Measurements from ENCODE around the gene VAPB.

The VAPB gene

GRCh38 chr20:58466095-58466708 is 77.2 kb downstream of the VAPB start:
- no peak for DNase-seq

DNA sequence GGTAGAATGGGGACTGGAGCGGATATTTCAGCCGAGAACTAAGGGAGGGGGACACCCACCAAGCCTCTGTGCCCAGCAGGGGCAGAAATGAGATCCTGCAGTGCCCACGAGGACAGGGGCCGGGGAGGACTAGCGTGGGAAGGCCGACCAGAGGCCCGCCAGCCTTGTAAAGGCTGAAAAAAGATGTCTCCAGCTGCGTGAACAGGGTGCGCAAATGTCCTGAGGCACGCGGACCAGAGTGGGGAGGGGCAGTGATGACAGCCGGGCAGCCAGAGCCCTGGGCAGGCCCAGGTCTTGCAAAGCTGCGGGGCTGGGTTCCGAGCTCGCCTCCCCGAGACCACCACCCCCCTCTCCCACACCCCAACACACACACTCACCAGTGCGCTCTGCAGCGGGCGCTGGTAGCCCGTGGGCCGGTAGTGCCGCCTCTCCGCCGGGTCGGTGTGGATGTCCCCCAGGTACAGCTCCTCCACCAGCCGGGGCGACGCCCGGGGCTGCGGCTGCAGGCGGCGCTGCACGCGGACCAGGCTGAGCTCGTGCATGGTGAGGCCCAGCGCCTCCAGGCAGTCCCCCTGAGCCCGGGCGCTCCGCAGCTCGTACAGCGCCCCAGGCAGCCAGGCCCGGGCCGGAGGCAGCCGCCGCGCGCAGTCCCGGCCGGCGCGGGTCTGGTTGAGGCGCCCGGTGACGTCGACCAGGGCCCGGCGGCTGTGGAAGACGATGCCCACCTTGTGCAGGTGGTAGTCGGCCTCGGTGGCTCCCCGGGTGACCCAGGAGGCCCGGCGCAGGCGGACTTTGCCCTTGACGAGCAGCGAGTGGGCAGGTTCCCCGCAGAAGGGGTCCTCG is 77.9 kb downstream of the VAPB start:
- no peak for DNase-seq

DNA sequence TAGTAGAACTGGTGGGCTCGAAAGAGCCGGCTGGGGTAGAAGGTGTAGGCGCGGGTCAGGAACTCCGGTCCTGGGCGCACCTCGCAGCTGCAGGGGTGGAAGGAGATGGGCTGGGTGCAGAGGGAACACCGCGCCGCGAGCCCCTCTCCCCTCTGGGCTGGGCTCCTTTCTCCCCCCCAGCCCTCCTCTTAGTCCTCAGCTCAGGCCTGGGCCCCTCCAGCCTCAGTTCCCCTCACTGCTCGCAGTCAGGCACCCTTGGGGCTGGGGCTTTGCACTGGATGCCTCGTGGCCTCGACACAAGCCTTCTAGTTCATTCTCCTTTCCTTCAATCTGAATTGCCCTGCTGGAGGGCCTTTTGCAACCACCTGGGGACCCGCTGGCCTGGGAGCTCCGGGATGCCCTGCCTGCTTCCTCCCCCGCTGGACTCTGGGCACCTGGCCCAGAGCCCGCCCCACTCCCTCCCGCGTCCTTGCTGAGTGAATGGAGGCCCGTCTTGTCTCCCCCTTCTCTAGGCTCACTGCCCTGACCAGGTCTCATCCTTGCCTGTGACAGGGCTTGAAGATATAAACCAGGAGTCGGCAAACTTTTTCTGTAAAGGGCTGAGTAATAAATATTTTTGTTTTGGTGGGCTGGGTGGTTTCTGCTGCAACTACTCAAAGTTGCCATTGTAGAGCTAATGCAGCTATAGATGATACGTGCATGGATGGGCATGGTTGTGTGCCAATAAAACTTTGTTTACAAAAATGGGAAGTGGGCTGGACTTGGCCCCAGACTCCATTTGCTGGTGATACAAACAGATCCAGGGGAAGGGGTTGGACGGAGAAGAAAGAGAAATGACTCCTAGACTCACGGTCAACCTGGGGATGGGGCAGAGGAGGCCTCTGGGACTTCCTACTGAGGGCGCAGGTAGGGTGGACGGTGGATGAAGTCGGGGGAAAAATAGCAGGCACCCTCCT is 78.8 kb downstream of the VAPB start:
- DNase-seq = no peak

GRCh38 chr20:58469616-58470015 is 80.6 kb downstream of the VAPB start:
- no peak for DNase-seq

DNA sequence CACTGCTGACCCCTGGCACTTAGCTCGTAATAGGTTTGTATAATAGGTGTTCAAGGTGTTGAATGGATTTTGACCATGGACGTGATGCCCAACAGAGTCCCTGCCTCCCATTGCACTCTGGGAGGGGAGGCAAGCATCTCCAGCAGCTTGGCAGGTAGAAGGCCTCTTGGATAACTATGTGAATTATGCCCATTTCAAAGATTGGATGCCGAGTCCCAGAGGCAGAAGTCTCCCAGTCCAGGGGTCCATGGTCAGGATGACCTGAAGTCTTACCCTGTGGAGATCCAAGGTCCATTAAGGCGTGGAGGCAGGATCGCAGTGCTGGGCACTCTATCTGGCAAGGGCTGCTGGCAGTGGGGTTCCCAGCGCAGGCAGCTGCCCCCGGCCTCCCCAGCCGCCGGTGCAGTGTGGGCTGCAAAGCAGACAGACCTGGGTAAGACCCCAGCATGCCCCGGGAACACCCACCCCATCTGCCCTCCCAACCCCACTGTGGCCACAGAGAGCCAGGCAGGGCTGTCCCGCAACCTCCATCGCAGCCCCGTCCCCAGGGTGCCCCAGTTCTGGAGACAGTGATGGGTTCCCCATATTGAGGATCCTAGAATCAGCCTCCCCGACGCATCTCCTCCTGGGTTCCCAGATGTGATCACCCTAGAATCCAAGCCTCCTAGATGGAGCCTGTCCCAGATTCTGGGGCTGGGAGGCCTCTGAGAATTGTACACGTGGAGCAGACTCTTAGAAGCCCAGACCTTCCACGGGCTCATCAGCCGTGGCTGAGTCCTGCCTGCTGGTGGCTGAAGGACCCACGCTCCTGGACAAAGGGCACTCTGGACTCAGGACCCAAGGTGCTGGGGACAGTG is 81.5 kb downstream of the VAPB start:
- DNase-seq = no peak

DNA sequence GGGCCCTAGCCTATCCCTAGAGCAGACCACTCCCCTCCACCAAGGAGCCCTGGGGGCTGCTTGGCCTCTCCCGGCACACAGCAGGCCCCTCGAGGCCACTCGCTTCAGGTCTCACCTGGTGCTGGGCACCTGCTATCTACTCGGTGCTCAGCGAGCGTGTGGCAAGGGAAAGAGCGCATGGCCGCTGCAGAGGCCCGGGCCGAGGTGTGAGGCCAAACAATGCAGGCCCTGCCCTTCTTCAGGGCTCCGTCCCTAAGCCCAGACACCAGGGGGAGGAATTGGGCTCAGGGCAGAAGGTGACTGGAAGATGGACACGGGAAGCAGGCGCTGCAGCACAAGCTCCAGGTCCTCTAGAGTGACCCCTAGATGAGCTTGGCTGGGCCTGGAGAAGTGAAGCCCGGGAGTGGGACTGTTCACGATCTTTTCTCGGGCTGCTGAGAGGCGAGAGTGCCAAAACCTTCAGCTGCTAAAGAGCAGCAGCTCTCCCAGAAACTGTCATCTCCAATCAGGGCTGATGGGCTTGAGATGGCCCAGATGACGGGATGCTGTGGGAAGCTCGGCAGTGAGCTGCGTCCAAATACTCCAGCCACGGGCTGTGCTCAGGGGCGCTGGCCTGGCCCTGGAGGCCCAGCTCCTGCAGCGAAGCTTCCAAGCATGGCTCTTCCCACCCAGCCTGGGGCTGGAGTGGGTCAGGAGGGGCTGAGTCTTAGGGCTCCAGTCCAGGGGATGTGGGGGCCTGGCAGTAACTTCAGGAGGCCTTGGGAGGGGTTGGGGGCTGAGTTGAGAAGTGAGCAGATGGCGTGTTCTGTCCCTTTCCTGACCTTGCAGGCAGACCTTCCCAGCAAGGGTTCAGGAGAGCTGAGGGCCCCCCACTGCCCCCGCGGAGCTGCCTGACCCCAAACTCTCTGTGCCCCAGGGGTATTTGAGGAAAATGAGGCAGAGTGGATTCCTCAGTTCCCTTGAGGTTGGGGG is 82.5 kb downstream of the VAPB start:
- no peak for DNase-seq

- no peak for DNase-seq
These were observed 83.4 kb downstream of the VAPB start for GRCh38 chr20:58472273-58473018.

GRCh38 chr20:58473453-58474425 is 84.7 kb downstream of the VAPB start:
- DNase-seq = no peak

GRCh38 chr20:58475466-58475865 is 86.4 kb downstream of the VAPB start:
- DNase-seq = no peak

DNA sequence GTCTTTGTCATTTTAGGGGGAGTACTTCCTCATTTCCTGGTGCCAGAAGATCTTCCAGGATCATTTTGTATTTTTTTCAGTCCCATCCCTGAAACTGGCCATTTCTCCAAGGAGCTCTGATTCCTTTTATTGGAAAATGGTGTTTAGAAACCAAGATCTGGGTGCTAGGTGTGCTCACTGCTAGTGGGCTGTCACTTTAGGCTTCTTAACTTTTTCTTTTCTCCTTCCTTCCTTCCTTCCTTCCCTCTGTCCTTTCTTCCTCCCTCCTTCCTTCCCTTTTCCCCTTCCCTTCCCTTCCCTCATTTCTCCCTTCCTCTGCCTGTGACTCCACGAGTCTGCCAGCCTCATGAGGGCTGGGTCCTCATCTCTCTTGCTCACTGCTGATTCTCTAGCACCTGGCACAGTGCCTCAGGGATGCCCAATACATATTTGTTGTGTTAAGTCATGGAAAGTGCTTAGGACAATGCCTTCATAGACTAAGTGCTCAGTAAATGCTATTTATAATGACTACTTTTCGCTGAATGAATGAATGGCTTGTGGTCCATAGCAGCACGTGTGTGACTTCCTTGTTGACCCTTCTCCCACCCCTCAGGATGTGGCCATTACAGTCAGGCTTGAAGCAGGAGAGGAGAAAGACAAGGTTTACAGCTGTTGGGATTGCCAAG is 89.2 kb downstream of the VAPB start:
- no peak for DNase-seq

DNA sequence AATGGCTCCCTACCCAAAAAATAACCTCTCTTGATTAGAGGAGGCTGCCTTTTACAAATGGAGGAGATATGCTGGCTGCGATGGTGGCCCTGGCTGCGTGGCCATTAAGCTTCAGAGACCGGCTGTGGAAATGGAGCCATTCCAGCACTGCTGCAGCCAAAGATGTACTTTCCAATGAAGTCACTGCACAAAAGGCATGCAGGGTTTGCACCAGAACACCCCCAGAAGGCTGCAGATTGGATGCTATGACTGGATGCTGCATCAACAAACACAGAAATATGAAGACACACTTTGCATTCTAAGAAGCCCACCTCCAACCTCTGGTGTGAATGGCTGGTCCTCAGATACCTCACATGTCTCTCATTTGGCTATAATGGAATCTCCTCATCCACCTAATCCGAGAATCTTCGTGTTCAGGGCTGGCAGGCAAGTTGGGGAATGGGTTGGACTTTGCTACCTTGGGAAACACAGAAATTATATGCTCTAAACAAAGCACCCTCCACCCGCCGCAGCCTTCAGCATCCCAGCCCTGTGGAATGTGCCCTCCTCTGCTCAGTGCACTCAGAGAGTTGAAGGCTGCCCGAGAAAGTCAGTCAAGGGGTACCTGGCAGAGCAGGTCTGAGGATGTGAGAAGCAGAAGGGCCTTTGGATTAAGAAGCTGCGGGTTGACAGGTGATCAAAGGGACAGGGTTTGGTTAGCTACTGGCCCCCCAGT is 90.9 kb downstream of the VAPB start:
- no peak for DNase-seq

DNA sequence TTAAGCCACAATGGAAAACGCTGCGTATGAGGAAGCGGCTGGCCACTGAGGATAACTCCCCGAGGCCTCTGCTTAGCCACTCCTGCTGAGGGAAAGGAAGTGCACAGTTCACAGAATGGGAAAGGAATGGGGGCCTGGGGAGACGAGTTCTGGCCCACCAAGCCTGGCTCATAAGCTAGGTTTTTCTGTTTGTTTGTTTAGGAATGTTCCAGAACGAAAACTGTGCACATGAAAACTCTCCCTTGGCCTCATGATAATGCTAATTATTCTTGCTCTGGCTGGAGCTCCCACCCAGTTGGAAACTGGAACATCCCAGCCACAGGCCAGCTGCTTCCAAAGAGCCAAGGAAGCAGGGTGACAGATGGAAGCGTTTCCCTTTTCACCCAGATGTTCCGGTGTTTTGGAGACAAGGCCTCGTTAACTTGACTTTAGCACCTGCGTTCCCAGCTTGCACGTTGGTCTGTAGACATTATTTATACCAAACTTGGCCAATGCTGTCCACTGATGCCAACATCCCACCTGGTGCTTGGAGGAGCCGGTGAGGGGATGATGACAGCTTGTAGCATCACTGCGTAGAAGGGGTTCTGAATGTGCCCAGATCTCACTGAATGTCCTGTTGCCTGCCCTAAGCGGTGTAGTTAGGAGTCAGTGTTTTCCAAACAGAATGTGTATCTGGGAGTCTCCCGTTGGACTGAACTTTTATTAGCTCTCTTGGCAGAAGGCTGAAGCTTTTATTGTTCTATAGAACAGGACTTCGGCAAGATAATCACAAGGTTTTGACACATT is 91.7 kb downstream of the VAPB start:
- DNase-seq = no peak

DNA sequence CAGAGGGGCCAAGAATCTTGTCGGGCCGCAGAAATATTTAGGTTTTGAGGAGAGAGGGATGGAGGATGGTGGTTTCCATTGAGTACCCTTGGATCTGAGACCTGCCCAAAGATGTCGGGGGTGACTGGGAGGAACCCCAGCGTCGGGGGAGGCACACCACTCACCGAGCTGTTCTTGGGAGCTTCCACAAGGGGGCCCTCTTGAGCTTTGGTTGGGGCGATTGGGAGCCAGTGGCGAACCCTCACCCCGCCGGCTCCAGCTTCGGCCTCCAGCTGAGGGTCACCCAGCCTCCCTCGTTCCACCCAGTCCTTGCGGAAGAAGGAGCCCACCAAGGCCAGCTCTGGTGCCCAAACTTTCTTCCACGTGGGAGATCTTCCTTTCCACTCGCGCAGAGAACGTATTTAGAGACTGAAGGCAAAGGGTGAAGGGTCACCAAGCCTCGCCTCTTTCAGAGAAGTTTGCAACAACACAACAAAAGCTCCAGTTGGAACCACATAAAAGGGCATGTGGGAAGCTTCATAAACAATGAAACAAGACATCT is 92.5 kb downstream of the VAPB start:
- DNase-seq = peak; percentile 28

- no peak for DNase-seq
These were observed 93.4 kb downstream of the VAPB start for GRCh38 chr20:58482416-58482815.

DNA sequence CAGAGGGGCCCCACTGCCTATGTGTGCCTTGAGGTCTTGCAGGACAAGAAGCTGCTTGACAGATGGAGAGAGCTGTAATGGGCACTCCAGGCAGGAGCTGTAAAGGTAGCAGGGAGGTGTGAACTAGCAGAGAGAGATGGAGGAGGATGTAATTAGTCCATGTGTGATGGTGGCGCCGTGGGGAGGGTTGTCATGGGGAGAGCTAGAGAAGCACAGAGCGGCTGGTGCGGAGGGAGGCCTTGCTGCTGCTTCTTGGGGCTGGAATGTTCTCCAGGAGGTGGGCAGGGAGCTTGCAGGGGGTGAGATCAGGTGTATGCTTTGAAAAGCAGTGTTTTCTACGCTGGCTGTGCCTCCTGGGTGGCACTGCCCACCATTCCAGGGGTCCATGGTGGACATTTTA is 94.0 kb downstream of the VAPB start:
- DNase-seq = no peak

GRCh38 chr20:58483470-58483869 is 94.4 kb downstream of the VAPB start:
- DNase-seq = no peak

DNA sequence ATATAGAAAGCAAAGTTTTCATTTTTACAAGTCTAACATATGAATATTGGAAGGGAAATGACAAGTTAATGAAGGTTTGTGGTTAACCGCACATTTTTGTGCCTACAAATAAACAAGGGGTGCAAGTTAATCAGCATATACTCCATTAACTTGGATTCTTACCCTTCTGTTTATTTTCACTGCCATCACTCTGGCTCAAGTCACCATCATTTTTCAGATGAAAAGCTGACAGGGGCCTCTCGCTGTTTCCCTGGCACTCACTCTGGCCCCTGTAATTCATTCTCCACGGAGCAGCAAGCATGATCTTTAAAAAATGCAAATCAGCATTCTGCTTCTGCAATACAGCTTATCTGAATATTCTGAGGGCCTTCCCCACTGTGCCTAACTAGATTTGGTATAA is 96.4 kb downstream of the VAPB start:
- DNase-seq = no peak
